Gastroesophageal sphincter (tissue), 3 donors: ENCODE data around the gene ADAM33.

Experiments used
- EP300 ChIP-seq: sonication (generic); formaldehyde crosslinking; IDR thresholded peaks from one replicate; pipeline ENCODE4 v1.6.1; 2017; ENCODE audit warnings: antibody characterized with exemption, mild to moderate bottlenecking
- POLR2A ChIP-seq, 2 donors: fragments of 450-650 bp; IDR thresholded peaks; one replicate each; pipeline ENCODE4 v1.6.1; 2017; ENCODE audit warnings: antibody characterized with exemption in 2 of 2, mild to moderate bottlenecking in 2 of 2, moderate library complexity in 1 of 2
- POLR2AphosphoS5 ChIP-seq: sonication (generic); formaldehyde crosslinking; IDR thresholded peaks from one replicate; pipeline ENCODE4 v1.6.1; 2017; ENCODE audit warnings: antibody characterized with exemption
- TF ChIP-seq, protein P1 (sequence below), 4 experiments: fragments of 200-600 bp in 2 of 4; fragments of 450-650 bp in 2 of 4; sonication (generic) in 1 of 4; IDR thresholded peaks; one replicate each; pipeline ENCODE4 v1.5.1; 2017 to 2019; ENCODE audit warnings: antibody characterized with exemption in 4 of 4, mild to moderate bottlenecking in 2 of 4, moderate library complexity in 2 of 4

DNA sequence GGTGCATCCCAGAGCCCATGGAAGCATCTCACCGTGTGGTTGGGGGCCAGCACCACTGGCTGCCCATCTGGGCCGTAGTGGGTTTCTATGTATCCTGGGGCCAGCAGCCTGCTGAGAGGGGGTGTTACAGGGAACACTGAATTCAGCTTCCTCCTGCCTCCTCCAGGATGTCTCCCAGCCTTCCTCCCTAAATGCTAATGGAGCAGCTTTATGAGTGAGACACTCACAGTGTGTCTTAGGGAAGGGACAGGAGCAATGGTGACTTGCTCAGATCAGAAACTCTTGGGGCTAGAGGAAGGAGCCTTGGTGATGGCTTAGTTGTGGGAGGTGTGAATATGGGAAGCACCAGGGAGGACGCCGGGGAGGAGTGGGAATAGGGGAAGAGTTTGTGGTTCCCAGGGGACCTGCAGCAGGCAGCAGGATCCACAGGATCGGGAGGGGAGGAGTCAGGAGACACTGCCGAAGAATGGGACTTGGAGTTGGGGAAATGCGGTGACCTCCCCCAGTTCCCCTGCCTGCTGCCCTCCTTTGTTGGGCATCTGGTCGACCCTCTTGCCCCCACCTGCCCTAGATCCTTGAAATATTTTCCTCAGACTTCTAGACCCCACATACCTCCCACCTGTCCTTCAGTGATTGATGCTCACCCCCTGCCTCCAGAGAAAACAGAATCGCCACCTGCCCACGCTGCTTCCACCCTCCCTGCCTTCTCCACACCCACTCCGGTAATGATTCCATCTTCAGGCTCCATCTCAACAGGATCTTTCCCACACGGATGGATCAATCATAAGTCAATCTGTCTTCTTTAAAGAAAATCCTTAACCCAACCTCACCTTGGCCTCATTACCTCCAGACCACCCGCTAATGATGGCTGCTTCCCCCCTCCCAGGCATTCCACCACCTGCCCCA, 6.6 kb downstream of the ADAM33 start:
- TF ChIP-seq EP300 (no peak), POLR2A (IDR thresholded peaks at IDR 0.05) (no peak), POLR2AphosphoS5 (no peak)
- TF ChIP-seq, protein P1, sequence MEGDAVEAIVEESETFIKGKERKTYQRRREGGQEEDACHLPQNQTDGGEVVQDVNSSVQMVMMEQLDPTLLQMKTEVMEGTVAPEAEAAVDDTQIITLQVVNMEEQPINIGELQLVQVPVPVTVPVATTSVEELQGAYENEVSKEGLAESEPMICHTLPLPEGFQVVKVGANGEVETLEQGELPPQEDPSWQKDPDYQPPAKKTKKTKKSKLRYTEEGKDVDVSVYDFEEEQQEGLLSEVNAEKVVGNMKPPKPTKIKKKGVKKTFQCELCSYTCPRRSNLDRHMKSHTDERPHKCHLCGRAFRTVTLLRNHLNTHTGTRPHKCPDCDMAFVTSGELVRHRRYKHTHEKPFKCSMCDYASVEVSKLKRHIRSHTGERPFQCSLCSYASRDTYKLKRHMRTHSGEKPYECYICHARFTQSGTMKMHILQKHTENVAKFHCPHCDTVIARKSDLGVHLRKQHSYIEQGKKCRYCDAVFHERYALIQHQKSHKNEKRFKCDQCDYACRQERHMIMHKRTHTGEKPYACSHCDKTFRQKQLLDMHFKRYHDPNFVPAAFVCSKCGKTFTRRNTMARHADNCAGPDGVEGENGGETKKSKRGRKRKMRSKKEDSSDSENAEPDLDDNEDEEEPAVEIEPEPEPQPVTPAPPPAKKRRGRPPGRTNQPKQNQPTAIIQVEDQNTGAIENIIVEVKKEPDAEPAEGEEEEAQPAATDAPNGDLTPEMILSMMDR (IDR thresholded peaks at IDR 0.05): no peak
